Neuronal stem cell (in vitro differentiated cells): ENCODE measurements around the gene TAF13. TPM values are rescaled to one million over a fixed set of nuclear protein-coding genes. Genes with fewer than 3 reads are reported as not detected.
"Not testable (repeated sequence)": the region's sequence is repeated elsewhere in the genome, so short reads cannot be mapped to it uniquely, and the experiment has no call there.

Experiments used
- DNase-seq: peaks from one replicate; pipeline ENCODE4 v3.0.0-alpha.2; 2013; ENCODE audit warnings: low spot score
- H2AFZ ChIP-seq: one replicate; pipeline ENCODE4 v1.6.1; 2013; ENCODE audit warnings: mild to moderate bottlenecking, low read length, inconsistent platforms
- H2AK5ac ChIP-seq: 2 replicates; pipeline ENCODE4 v1.6.1; 2013; ENCODE audit warnings: low read depth, mild to moderate bottlenecking, inconsistent platforms, low read length, moderate library complexity, mixed read lengths
- H2BK120ac ChIP-seq: 2 replicates; pipeline ENCODE4 v1.6.1; 2013; ENCODE audit warnings: low read depth, mild to moderate bottlenecking, inconsistent platforms, low read length, moderate library complexity, mixed read lengths
- H2BK12ac ChIP-seq: one replicate; pipeline ENCODE4 v1.6.1; 2013; ENCODE audit warnings: low read length, inconsistent platforms
- H2BK15ac ChIP-seq: 2 replicates; pipeline ENCODE4 v1.6.1; 2013; ENCODE audit warnings: mild to moderate bottlenecking, low read length, inconsistent platforms, mixed read lengths
- H2BK5ac ChIP-seq: one replicate; pipeline ENCODE4 v1.6.1; 2013; ENCODE audit warnings: inconsistent platforms, mild to moderate bottlenecking, low read length, moderate library complexity
- H3K14ac ChIP-seq: one replicate; pipeline ENCODE4 v1.6.1; 2013; ENCODE audit warnings: low read length, inconsistent platforms
- H3K18ac ChIP-seq: 2 replicates; pipeline ENCODE4 v1.6.1; 2013; ENCODE audit warnings: low read length, inconsistent platforms
- H3K23ac ChIP-seq: 2 replicates; pipeline ENCODE4 v1.6.1; 2013; ENCODE audit warnings: low read depth, mild to moderate bottlenecking, mixed read lengths, low read length, inconsistent platforms; ENCODE audit not compliant: poor library complexity
- H3K27ac ChIP-seq: replicated peaks from 3 replicates; pipeline ENCODE4 v1.5.1; 2013; ENCODE audit warnings: low read length, inconsistent platforms
- H3K27me3 ChIP-seq, 3 experiments: 2 replicates each; pipeline ENCODE4 v1.6.1; 2013; ENCODE audit warnings: low read length in 3 of 3, mild to moderate bottlenecking in 2 of 3, inconsistent platforms in 1 of 3, low read depth in 1 of 3, mixed read lengths in 1 of 3, moderate library complexity in 1 of 3; ENCODE audit not compliant: control insufficient read depth in 3 of 3, insufficient read depth in 3 of 3
- H3K36me3 ChIP-seq, 2 donors: replicated peaks in 1 of 2; 2 replicates each; pipeline ENCODE4 v1.6.1; 2013; ENCODE audit warnings: low read length in 2 of 2; ENCODE audit not compliant: control insufficient read depth in 2 of 2, insufficient read depth in 2 of 2
- H3K4ac ChIP-seq: 2 replicates; pipeline ENCODE4 v1.6.1; 2013; ENCODE audit warnings: inconsistent platforms, mild to moderate bottlenecking, low read length, moderate library complexity
- H3K4me1 ChIP-seq, 2 donors: 1 replicate in 1 of 2; 2 replicates in 1 of 2; pipeline ENCODE4 v1.6.1; 2013; ENCODE audit warnings: low read length in 2 of 2, low read depth in 1 of 2; ENCODE audit not compliant: control insufficient read depth in 2 of 2, insufficient read depth in 1 of 2
- H3K4me2 ChIP-seq: one replicate; pipeline ENCODE4 v1.6.1; 2013; ENCODE audit warnings: mild to moderate bottlenecking, low read length, inconsistent platforms; ENCODE audit not compliant: insufficient read depth, poor library complexity, severe bottlenecking
- H3K4me3 ChIP-seq, 2 donors: 2 replicates each; pipeline ENCODE4 v1.5.1; 2013; ENCODE audit warnings: low read length in 2 of 2, mild to moderate bottlenecking in 2 of 2, inconsistent platforms in 1 of 2, moderate library complexity in 1 of 2
- H3K79me1 ChIP-seq: one replicate; pipeline ENCODE4 v1.6.1; 2013; ENCODE audit warnings: low read depth, mild to moderate bottlenecking, inconsistent platforms, low read length, moderate library complexity
- H3K9ac ChIP-seq: one replicate; pipeline ENCODE4 v1.6.1; 2013; ENCODE audit warnings: mild to moderate bottlenecking, low read depth, low read length, inconsistent platforms; ENCODE audit not compliant: poor library complexity
- H3K9me3 ChIP-seq, 2 donors: replicated peaks in 1 of 2; 2 replicates each; pipeline versions ENCODE3 to v1.6.1; 2013; ENCODE audit warnings: low read length in 2 of 2, mild to moderate bottlenecking in 2 of 2, inconsistent platforms in 1 of 2, low read depth in 1 of 2, mixed read lengths in 1 of 2, moderate library complexity in 1 of 2; ENCODE audit not compliant: control insufficient read depth in 2 of 2, insufficient read depth in 1 of 2
- H4K8ac ChIP-seq: one replicate; pipeline ENCODE4 v1.6.1; 2013; ENCODE audit warnings: low read depth, mild to moderate bottlenecking, inconsistent platforms, low read length, moderate library complexity
- H4K91ac ChIP-seq: one replicate; pipeline ENCODE4 v1.6.1; 2013; ENCODE audit warnings: low read length, low read depth, mild to moderate bottlenecking, inconsistent platforms; ENCODE audit not compliant: poor library complexity
- WGBS, 2 donors: extraction: QIAGEN DNeasy Blood & Tissue Kit; methylation state at CpG; one replicate each; pipeline ENCODE4 v1.1.7; 2013; ENCODE audit warnings: missing lambda C conversion rate in 2 of 2, mixed read lengths in 1 of 2; ENCODE audit not compliant: insufficient read length in 2 of 2, insufficient replicate concordance in 1 of 2; ENCODE audit errors: extremely low coverage in 2 of 2; 5-methylcytosine and 5-hydroxymethylcytosine counted together
- small RNA-seq: library from polyadenylated mRNA; stranded (forward); fragments of <200 nt; extraction: miRNeasy Mini kit (QIAGEN cat#:217004); gene quantifications from one replicate; pipeline ENCODE3, GENCODE V24; 2013; ENCODE audit not compliant: insufficient read depth

Gene TAF13

DNA sequence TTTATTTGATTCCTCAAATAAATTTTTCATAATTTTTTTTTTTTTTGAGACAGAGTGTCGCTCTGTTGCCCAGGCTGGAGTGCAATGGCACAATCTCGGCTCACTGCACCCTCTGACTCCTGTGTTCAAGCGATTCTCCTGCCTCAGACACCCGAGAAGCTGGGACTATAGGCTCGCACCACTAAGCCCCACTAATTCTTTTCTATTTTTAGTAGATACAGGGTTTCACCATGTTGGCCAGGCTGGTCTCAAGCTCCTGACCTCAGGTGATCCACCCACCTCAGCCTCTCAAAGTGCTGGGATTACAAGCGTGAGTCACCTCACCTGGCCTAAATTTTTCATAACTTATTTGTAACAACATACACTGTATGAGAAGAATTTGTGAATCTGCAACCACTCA lies 58.1 kb downstream of the TAF13 start:
- H4K91ac ChIP-seq, H2AFZ ChIP-seq, H3K9ac ChIP-seq, H3K4me2 ChIP-seq, H3K27ac ChIP-seq, H3K18ac ChIP-seq, H3K23ac ChIP-seq, H3K14ac ChIP-seq, H2BK12ac ChIP-seq, H3K4me1 ChIP-seq, H4K8ac ChIP-seq, H2BK5ac ChIP-seq, DNase-seq, H3K4ac ChIP-seq, H2AK5ac ChIP-seq, H3K79me1 ChIP-seq, H3K4me3 ChIP-seq, H3K9me3 ChIP-seq, H3K27me3 ChIP-seq, H2BK15ac ChIP-seq, H2BK120ac ChIP-seq: not testable (repeated sequence)
- peaks cover 0 to 47% of the 10 kb centered on the region in 2 donors for H3K36me3 ChIP-seq
- WGBS, 2 donors = no CpG with 5 or more reads among the region's 6 CpGs

DNA sequence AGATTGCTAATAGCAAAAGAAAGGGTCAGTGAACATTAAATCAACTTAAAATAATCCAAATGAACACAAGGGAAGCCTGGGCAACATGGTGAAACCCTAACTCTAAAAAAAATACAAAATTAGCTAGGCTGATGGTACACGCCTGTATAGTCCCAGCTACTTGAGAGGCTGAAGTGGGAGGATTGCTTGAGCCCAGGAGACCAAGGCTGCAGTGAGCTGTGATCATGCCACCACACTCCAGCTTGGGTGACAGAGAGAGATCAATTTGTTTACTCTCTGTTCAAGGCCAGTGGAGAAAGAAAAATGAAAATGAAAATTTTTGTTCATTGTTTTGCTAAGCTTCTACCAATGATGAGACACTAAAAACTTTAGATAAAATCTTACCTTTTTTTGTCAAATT lies 58.7 kb downstream of the TAF13 start:
- Histone ChIP-seq H3K4me2 (no peak overlapping the region), H3K23ac (no peak overlapping the region), H3K18ac (no peak overlapping the region), H2AK5ac (no peak overlapping the region), H4K8ac (no peak overlapping the region), H3K14ac (no peak overlapping the region), H3K4me3 (no peak overlapping the region), H3K27me3 (no peaks in the 10 kb centered on the region), H3K9me3 (no peaks in the 10 kb centered on the region), H3K9ac (no peak overlapping the region), H4K91ac (no peak overlapping the region), H2BK5ac (no peak overlapping the region), H2BK12ac (no peak overlapping the region), H3K27ac (no peak overlapping the region), H2AFZ (no peak overlapping the region), H3K4ac (no peak overlapping the region), H2BK15ac (no peak overlapping the region), H3K4me1 (no peaks in the 10 kb centered on the region), H3K79me1 (no peaks in the 10 kb centered on the region), H3K36me3 (peaks cover 0 to 46% of the 10 kb centered on the region in 2 donors), H2BK120ac (no peak overlapping the region)
- DNase-seq = no peak
- no CpG with 5 or more reads among the region's 1 CpG for WGBS, 2 donors

Small RNA genes lying within 50 kb of the gene (small RNA-seq; reads per million reads assigned to genes)
- not detected for gene AL356488.2
- not detected for gene BX679664.1
